D341Med (cell line): ENCODE measurements around the gene ST8SIA6.
"Not testable (repeated sequence)": the region's sequence is repeated elsewhere in the genome, so short reads cannot be mapped to it uniquely, and the experiment has no call there.

Source experiments
- DNase-seq: peaks from one replicate; pipeline ENCODE4 v3.0.0; 2012; ENCODE audit warnings: low spot score

ST8SIA6 gene

GRCh38 chr10:17457083-17457482 lies 2.7 kb upstream of the ST8SIA6 start:
- DNase-seq = no peak

- DNase-seq = no peak
Measured at GRCh38 chr10:17456032-17456548, 1.7 kb upstream of the ST8SIA6 start.

GRCh38 chr10:17455015-17455520 lies 673 bp upstream of the ST8SIA6 start:
- DNase-seq = no peak

GRCh38 chr10:17453373-17454091 lies 863 bp downstream of the ST8SIA6 start:
- peak; percentile 71 for DNase-seq

GRCh38 chr10:17453035-17453372 lies 1.4 kb downstream of the ST8SIA6 start:
- DNase-seq = no peak

- no peak for DNase-seq
Measured at GRCh38 chr10:17452060-17452841, 2.1 kb downstream of the ST8SIA6 start.

- DNase-seq = no peak
Measured at GRCh38 chr10:17450024-17450423, 4.4 kb downstream of the ST8SIA6 start.

- no peak for DNase-seq
Measured at GRCh38 chr10:17445400-17445998, 8.9 kb downstream of the ST8SIA6 start.

GRCh38 chr10:17444388-17444714 lies 10.0 kb downstream of the ST8SIA6 start:
- DNase-seq = no peak

GRCh38 chr10:17443707-17444387 lies 10.5 kb downstream of the ST8SIA6 start:
- no peak for DNase-seq

GRCh38 chr10:17438583-17438982 lies 15.8 kb downstream of the ST8SIA6 start:
- no peak for DNase-seq

- DNase-seq = not testable (repeated sequence)
Measured at GRCh38 chr10:17436578-17436977, 17.8 kb downstream of the ST8SIA6 start.

GRCh38 chr10:17435953-17436352 lies 18.4 kb downstream of the ST8SIA6 start:
- DNase-seq = no peak

GRCh38 chr10:17435187-17435586 lies 19.2 kb downstream of the ST8SIA6 start:
- no peak for DNase-seq

GRCh38 chr10:17432723-17433122 lies 21.7 kb downstream of the ST8SIA6 start:
- no peak for DNase-seq

GRCh38 chr10:17431871-17432311 lies 22.5 kb downstream of the ST8SIA6 start:
- DNase-seq = no peak

- peak; percentile 73 for DNase-seq
Measured at GRCh38 chr10:17430647-17431355, 23.6 kb downstream of the ST8SIA6 start.

GRCh38 chr10:17429490-17429889 lies 24.9 kb downstream of the ST8SIA6 start:
- DNase-seq = no peak

GRCh38 chr10:17428351-17429097 lies 25.9 kb downstream of the ST8SIA6 start:
- DNase-seq = no peak

- no peak for DNase-seq
Measured at GRCh38 chr10:17427666-17428350, 26.6 kb downstream of the ST8SIA6 start.
